ENCODE measurements around the gene DAZ4.
"Not testable (repeated sequence)": the region's sequence is repeated elsewhere in the genome, so short reads cannot be mapped to it uniquely, and the experiment has no call there.

Gene DAZ4

GRCh38 chrY:24833619-24834018 is at the start of gene DAZ4:
TSS of gene DAZ4 (plus strand) at chrY:24833919. CDS start at chrY:24834127, 208 bp downstream.
- DNase-seq (ENCODE audit: low read depth), result not testable (repeated sequence)

GRCh38 chrY:24813293-24813692 is 20.4 kb upstream of the DAZ4 start, which contains the start of gene DAZ3:
TSS of gene DAZ3 (minus strand) at chrY:24813393. CDS start at chrY:24813185, 208 bp downstream.
- not testable (repeated sequence) for DNase-seq (ENCODE audit: low read depth)

- DNase-seq (ENCODE audit: low read depth), result not testable (repeated sequence)
These were observed 11.9 kb upstream of the DAZ4 start for GRCh38 chrY:24821836-24822235.

- DNase-seq (ENCODE audit: low read depth), result not testable (repeated sequence)
These were observed 9.4 kb upstream of the DAZ4 start for GRCh38 chrY:24824184-24824879.

GRCh38 chrY:24825069-24825468 is 8.7 kb upstream of the DAZ4 start:
- DNase-seq (ENCODE audit: low read depth), result not testable (repeated sequence)

All from activated T-helper 9 cell treated with anti-CD3 and anti-CD28 coated beads, Interleukin-2, amount 50 U/mL, for 16 hours (primary cell).